Testis (tissue), 3 donors: ENCODE results near the gene CTCF. TPM values are rescaled to one million over a fixed set of nuclear protein-coding genes. Genes with fewer than 3 reads are reported as not detected.

Source experiments
- DNase-seq: peaks from one replicate; pipeline ENCODE4 v3.0.0-alpha.2; 2019
- H3K27ac ChIP-seq, 2 donors: fragments of 200-600 bp; sonication (generic); one replicate each; pipeline ENCODE4 v1.5.1; 2019
- H3K27me3 ChIP-seq: fragments of 200-600 bp; sonication (generic); one replicate; pipeline ENCODE4 v1.5.1; 2019
- H3K36me3 ChIP-seq: fragments of 200-600 bp; sonication (generic); one replicate; pipeline ENCODE4 v1.5.1; 2017; ENCODE audit warnings: low read depth; ENCODE audit errors: missing control alignments
- H3K4me1 ChIP-seq: fragments of 200-600 bp; sonication (generic); one replicate; pipeline ENCODE4 v1.5.1; 2019
- H3K4me3 ChIP-seq, 2 donors: fragments of 200-600 bp; sonication (generic); one replicate each; pipeline ENCODE4 v1.5.1; 2017 to 2019
- H3K9me3 ChIP-seq: fragments of 200-600 bp; sonication (generic); one replicate; pipeline ENCODE4 v1.5.1; 2017
- POLR2A ChIP-seq: fragments of 450-650 bp; IDR thresholded peaks from one replicate; pipeline ENCODE4 v1.6.1; 2017; ENCODE audit warnings: antibody characterized with exemption, mild to moderate bottlenecking, moderate library complexity
- WGBS, 2 donors: methylation state at CpG; one replicate each; pipeline ENCODE4 v1.1.5; 2018; 5-methylcytosine and 5-hydroxymethylcytosine counted together
- intact Hi-C: fragments of 100-400 bp; cut with DNase I; formaldehyde crosslinking; loops from one replicate; pipeline ENCODE4 v1.15.1; 2023; ENCODE audit warnings: low total_unique reads
- polyA plus RNA-seq: library from polyadenylated mRNA; stranded (reverse); fragments of 350-450 nt; fragmentation: Illumina TruSeq; extraction: RNeasy Lipid Tissue Mini Kit (QIAGEN cat#74804); gene quantifications from one replicate; pipeline ENCODE4 v1.2.3, GENCODE V29; 2014; ENCODE audit warnings: low read depth, low replicate concordance; ENCODE audit not compliant: insufficient read depth
- total RNA-seq, 2 donors: library from RNA; depleted of rRNA; stranded (reverse); fragments of >200 nt; gene quantifications; one replicate each; pipeline ENCODE4 v1.2.3, GENCODE V29; 2016
- TF ChIP-seq, protein P1 (sequence below), 3 experiments: fragments of 450-650 bp in 2 of 3; fragments of 200-600 bp in 1 of 3; sonication (generic) in 1 of 3; IDR thresholded peaks; one replicate each; pipeline ENCODE4 v1.5.1; 2016 to 2019; ENCODE audit warnings: antibody characterized with exemption in 3 of 3, mild to moderate bottlenecking in 2 of 3, moderate library complexity in 1 of 3

Gene CTCF
- total and polyA plus RNA-seq, 3 donors from 2014 or later = 25.9 to 47.0 (median 45.5) TPM

DNA sequence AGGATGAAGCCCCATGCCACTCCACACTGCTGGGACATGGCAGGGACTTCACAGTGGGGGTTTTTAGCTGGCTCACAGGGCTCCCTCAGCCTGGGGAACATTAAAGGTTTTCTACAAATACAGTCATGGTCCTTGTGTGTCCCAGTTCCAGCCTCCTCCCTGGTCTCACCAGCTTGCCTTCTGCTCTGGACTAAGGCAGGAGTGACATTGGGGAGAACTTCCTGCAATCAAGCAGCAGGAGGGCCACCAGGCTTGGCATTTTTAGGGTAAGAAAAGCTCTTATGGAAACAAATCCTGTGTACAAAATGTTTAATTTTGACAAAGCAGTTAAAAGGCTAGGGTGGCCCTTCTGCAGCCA, 100.3 kb downstream of the CTCF start:
- TF ChIP-seq, protein P1, sequence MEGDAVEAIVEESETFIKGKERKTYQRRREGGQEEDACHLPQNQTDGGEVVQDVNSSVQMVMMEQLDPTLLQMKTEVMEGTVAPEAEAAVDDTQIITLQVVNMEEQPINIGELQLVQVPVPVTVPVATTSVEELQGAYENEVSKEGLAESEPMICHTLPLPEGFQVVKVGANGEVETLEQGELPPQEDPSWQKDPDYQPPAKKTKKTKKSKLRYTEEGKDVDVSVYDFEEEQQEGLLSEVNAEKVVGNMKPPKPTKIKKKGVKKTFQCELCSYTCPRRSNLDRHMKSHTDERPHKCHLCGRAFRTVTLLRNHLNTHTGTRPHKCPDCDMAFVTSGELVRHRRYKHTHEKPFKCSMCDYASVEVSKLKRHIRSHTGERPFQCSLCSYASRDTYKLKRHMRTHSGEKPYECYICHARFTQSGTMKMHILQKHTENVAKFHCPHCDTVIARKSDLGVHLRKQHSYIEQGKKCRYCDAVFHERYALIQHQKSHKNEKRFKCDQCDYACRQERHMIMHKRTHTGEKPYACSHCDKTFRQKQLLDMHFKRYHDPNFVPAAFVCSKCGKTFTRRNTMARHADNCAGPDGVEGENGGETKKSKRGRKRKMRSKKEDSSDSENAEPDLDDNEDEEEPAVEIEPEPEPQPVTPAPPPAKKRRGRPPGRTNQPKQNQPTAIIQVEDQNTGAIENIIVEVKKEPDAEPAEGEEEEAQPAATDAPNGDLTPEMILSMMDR (IDR thresholded peaks at IDR 0.05) = no peak
- no peak for TF ChIP-seq POLR2A
- no peaks in the 10 kb centered on the region for H3K27me3 ChIP-seq
- intact Hi-C loops = no loop called here
- H3K36me3 ChIP-seq = no peaks in the 10 kb centered on the region
- H3K4me3 ChIP-seq = no peak overlapping the region
- DNase-seq = no peak
- H3K4me1 ChIP-seq = peaks cover 18% of the 10 kb centered on the region
- H3K9me3 ChIP-seq = no peaks in the 10 kb centered on the region
- H3K27ac ChIP-seq = no peak overlapping the region

DNA sequence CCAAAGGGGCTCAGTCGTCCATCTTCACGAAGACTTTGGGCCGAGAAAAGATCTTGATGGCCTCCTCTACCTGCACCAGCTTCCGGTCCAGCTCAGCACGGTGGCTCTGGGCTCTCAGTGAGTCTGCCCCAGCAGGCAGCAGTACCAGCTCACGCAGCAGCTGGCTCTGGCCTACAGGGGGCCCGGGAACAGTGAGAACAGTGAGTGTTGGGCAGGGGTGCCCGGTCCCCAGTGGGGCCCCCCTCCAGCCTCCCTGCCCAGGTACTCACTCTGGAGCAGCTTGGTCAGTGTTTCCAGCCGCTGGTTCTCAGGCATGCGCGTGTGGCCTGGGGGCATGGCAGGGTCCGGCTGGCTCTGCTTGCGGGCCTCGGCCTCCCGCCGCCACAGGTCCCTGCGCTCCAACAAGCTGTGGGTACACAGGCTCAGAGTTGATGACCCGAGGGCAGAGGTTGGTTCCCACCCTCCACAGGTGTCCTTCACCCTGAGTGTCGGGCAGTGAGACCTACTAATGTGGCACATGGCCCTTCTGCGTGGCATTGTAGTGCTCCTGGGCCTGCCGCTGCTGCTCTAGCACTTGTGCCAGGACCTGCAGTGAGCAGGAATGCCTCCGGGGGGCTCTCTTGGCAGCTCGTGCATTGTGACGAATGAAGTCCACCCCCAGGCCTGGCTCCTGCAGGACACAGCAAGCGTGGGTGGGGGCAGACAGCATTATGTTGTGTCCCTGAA, 101.0 kb downstream of the CTCF start:
- Histone ChIP-seq H3K36me3 (no peaks in the 10 kb centered on the region), H3K27ac (no peak overlapping the region), H3K4me1 (peaks cover 25% of the 10 kb centered on the region), H3K9me3 (no peaks in the 10 kb centered on the region), H3K27me3 (no peaks in the 10 kb centered on the region), H3K4me3 (no peak overlapping the region)
- no peak for DNase-seq
- TF ChIP-seq, protein P1 (IDR thresholded peaks at IDR 0.05) = no peak
- no peak for TF ChIP-seq POLR2A
- intact Hi-C loops = no loop called here
- 83 to 86% methylated on average over 12 to 25 of the region's 25 CpGs for WGBS, 2 donors

DNA sequence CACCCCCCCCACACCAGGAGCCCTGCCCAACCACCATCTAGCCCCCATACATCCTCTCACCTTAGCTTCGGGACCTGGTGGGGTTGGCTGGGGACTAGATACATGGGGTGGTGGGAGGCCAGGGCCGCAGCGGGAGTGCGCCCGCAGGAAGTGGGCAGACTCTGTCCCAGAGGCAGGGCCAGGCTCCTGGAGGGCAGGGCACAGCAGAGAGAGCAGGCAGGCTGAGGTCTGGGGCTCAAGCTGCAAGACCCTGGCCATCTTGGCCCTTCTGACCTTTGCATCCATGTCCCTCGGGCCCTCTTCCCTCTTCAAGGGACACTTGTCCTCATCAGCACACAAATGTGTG, 101.5 kb downstream of the CTCF start:
- TF ChIP-seq POLR2A = no peak
- TF ChIP-seq, protein P1 (IDR thresholded peaks at IDR 0.05) = no peak
- intact Hi-C loops = no loop called here
- H3K27ac ChIP-seq = no peak overlapping the region

DNA sequence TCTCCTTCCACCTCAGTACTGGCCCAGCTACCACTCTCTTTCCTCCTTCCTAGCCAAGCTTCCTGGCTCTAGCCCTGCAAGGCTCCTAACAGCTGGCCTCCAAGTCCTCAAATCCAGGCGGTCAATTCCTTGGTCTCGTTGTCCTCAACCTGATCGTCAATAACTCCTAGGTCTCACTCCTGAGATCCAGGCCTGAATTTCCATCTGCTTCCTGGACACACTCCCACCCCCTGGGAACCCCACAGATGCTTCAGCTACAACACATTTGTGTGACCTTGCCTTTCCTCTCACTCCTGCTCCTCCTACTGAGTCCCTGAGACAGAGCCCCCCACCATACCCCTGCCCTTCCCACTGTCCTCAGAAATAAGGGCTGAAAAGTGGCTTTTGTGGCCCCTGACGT, 101.9 kb downstream of the CTCF start:
- intact Hi-C loops = no loop called here
- no peak for TF ChIP-seq POLR2A
- TF ChIP-seq, protein P1 (IDR thresholded peaks at IDR 0.05) = no peak
- Histone ChIP-seq H3K36me3 (no peaks in the 10 kb centered on the region), H3K4me1 (peaks cover 22% of the 10 kb centered on the region), H3K27ac (no peak overlapping the region), H3K4me3 (no peak overlapping the region), H3K9me3 (no peaks in the 10 kb centered on the region), H3K27me3 (no peaks in the 10 kb centered on the region)
- WGBS, 2 donors = 79 to 84% methylated on average over 4 of the region's 4 CpGs
- DNase-seq = no peak

More for the DNA sequence above, 101.5 kb downstream of the CTCF start:
- DNase-seq = no peak
- H3K4me1 ChIP-seq = peaks cover 25% of the 10 kb centered on the region
- 67 to 92% methylated on average over 4 to 6 of the region's 6 CpGs for WGBS, 2 donors
- H3K27me3 ChIP-seq = no peaks in the 10 kb centered on the region
- no peaks in the 10 kb centered on the region for H3K9me3 ChIP-seq
- H3K4me3 ChIP-seq = no peak overlapping the region
- no peaks in the 10 kb centered on the region for H3K36me3 ChIP-seq

DNA sequence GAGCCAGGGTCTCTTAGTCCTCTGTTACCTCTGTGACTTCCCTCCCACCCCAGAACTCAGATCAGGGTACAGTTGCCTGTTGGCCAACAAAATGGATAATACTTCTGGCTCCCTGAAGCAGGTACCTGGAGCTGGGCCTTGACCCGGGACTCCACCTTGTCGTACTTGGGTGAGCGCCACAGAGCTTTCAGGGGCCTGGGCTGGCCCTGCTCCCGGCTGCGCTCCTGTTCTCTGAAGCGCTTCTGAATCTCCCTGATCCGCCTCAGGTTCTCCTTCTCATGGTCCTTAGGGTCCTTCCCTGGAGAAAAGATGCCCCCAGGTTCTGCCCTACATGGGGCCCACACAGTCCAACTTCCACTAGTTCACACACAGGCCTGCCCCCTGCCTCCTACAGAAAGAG, 102.5 kb downstream of the CTCF start:
- no peak for DNase-seq
- Histone ChIP-seq H3K4me1 (peaks cover 17% of the 10 kb centered on the region), H3K9me3 (no peaks in the 10 kb centered on the region), H3K4me3 (no peak overlapping the region), H3K36me3 (no peaks in the 10 kb centered on the region), H3K27me3 (no peaks in the 10 kb centered on the region), H3K27ac (no peak overlapping the region)
- intact Hi-C loops = no loop called here
- 95 to 96% methylated on average over 7 of the region's 7 CpGs for WGBS, 2 donors
- TF ChIP-seq, protein P1 (IDR thresholded peaks at IDR 0.05) = no peak
